HCT116 (cell line): ENCODE measurements around the gene CDC42BPA. TPM values are rescaled to one million over a fixed set of nuclear protein-coding genes. Genes with fewer than 3 reads are reported as not detected.

Experiments used
- ATAC-seq: fragments of 200-7000 bp; cut with Tn5 transposase; 2 replicates; pipeline ENCODE4 v1.9.1; 2020; ENCODE audit warnings: mild to moderate bottlenecking, moderate library complexity
- BruUV-seq: library from RNA; stranded (reverse); fragments of 400-500 nt; replicated peaks from 2 replicates; lab custom pipeline; 2021; lab: Mats Ljungman, UMichigan
- CTCF ChIA-PET: fragments of 300-600 bp; sonication (Branson Sonifier 250); formaldehyde crosslinking; loops from one replicate; lab custom pipeline; 2021; ENCODE audit warnings: antibody characterized with exemption; lab: Charles Lee
- POLR2A ChIA-PET: fragments of 300-600, 350-600 bp; sonication (Branson Sonifier 250); formaldehyde crosslinking; loops from one replicate; lab custom pipeline; 2021; ENCODE audit warnings: antibody characterized with exemption; lab: Charles Lee
- RAD21 ChIA-PET, 2 experiments: fragments of 300-600 bp; sonication (Branson Sonifier 250); formaldehyde crosslinking; loops; one replicate each; lab custom pipeline; 2023; ENCODE audit warnings: low total read pairs in 2 of 2; ENCODE audit not compliant: uncharacterized antibody in 2 of 2, unreplicated experiment in 2 of 2, low non-redundant PET in 1 of 2; lab: Charles Lee
- DNase-seq: peaks from one replicate; pipeline ENCODE4 v3.0.0-alpha.2; 2010; ENCODE audit warnings: low read depth, low spot score
- H2AFZ ChIP-seq: fragments of 200-600 bp; shearing (Covaris generic), sonication (generic); 2 replicates; pipeline ENCODE4 v1.6.1; 2017; ENCODE audit warnings: low read depth, mixed run types, mixed read lengths, antibody characterized with exemption, low read length; ENCODE audit not compliant: poor library complexity, severe bottlenecking
- H3K27ac ChIP-seq: 2 replicates; pipeline ENCODE4 v1.5.1; 2012; ENCODE audit warnings: low read depth, low read length
- H3K27me3 ChIP-seq: fragments of 200-600 bp; sonication (generic); 2 replicates; pipeline ENCODE4 v1.6.1; 2016; ENCODE audit warnings: mixed run types, low read length, mixed read lengths; ENCODE audit not compliant: insufficient read depth
- H3K36me3 ChIP-seq, 2 experiments: fragments of 200-500 bp in 1 of 2; fragments of 200-600 bp in 1 of 2; sonication (Bioruptor generic) in 1 of 2; sonication (generic) in 1 of 2; 2 replicates each; pipeline versions ENCODE4 v1.5.1 to v1.6.1; 2014 to 2016; ENCODE audit warnings: low read length in 2 of 2, inconsistent platforms in 1 of 2, mixed read lengths in 1 of 2, mixed run types in 1 of 2; ENCODE audit not compliant: insufficient read depth in 2 of 2, control insufficient read depth in 1 of 2
- H3K4me1 ChIP-seq, 2 experiments: fragments of 200-600 bp in 1 of 2; sonication (generic) in 1 of 2; 2 replicates each; pipeline versions ENCODE4 v1.5.1 to v1.6.1; 2012 to 2017; ENCODE audit warnings: low read length in 2 of 2, inconsistent platforms in 1 of 2, mild to moderate bottlenecking in 1 of 2, mixed read lengths in 1 of 2, mixed run types in 1 of 2, moderate library complexity in 1 of 2; ENCODE audit not compliant: insufficient read depth in 2 of 2, control insufficient read depth in 1 of 2
- H3K4me2 ChIP-seq: fragments of 200-600 bp; sonication (generic); 2 replicates; pipeline ENCODE4 v1.6.1; 2017; ENCODE audit warnings: mixed run types, low read length, mixed read lengths
- H3K4me3 ChIP-seq, 2 experiments: fragments of 200-600 bp in 1 of 2; sonication (generic) in 1 of 2; replicated peaks in 1 of 2; 2 replicates each; pipeline ENCODE4 v1.5.1; 2011 to 2016; ENCODE audit warnings: low read length in 2 of 2, control low read depth in 1 of 2, low read depth in 1 of 2, mild to moderate bottlenecking in 1 of 2, mixed read lengths in 1 of 2, mixed run types in 1 of 2
- H3K79me2 ChIP-seq: fragments of 200-600 bp; sonication (generic); 2 replicates; pipeline ENCODE4 v1.6.1; 2017; ENCODE audit warnings: mild to moderate bottlenecking, mixed run types, low read length, moderate library complexity, mixed read lengths; ENCODE audit not compliant: insufficient read depth
- H3K9ac ChIP-seq: fragments of 200-600 bp; sonication (generic); 2 replicates; pipeline ENCODE4 v1.6.1; 2016; ENCODE audit warnings: low read length, mixed read lengths
- H3K9me2 ChIP-seq: fragments of 200-600 bp; sonication (generic), shearing (Covaris generic); 2 replicates; pipeline ENCODE4 v1.6.1; 2017; ENCODE audit warnings: mixed run types, mild to moderate bottlenecking, moderate library complexity; ENCODE audit not compliant: insufficient read depth
- H3K9me3 ChIP-seq, 2 experiments: fragments of 200-500 bp in 1 of 2; fragments of 200-600 bp in 1 of 2; sonication (Bioruptor generic) in 1 of 2; sonication (generic) in 1 of 2; 2 replicates each; pipeline ENCODE4 v1.6.1; 2014 to 2017; ENCODE audit warnings: low read length in 2 of 2, mixed read lengths in 2 of 2, inconsistent platforms in 1 of 2, low read depth in 1 of 2, mild to moderate bottlenecking in 1 of 2, mixed run types in 1 of 2, moderate library complexity in 1 of 2; ENCODE audit not compliant: control insufficient read depth in 1 of 2, insufficient read depth in 1 of 2
- H4K20me1 ChIP-seq: fragments of 200-600 bp; sonication (generic), shearing (Covaris generic); 2 replicates; pipeline ENCODE4 v1.6.1; 2017; ENCODE audit warnings: mixed run types, mild to moderate bottlenecking, moderate library complexity; ENCODE audit not compliant: insufficient read depth
- CEBPB ChIP-seq: IDR thresholded peaks from 2 replicates; pipeline ENCODE4 v1.6.1; 2012; ENCODE audit warnings: low read depth
- EGR1 ChIP-seq: IDR thresholded peaks from 2 replicates; pipeline ENCODE4 v1.6.1; 2012; ENCODE audit warnings: low read depth
- EZH2 ChIP-seq: fragments of 200-600 bp; sonication (generic); IDR thresholded peaks from 2 replicates; pipeline ENCODE4 v1.6.1; 2017; ENCODE audit warnings: antibody characterized with exemption, mixed run types
- EZH2phosphoT487 ChIP-seq: fragments of 200-600 bp; IDR thresholded peaks from 2 replicates; pipeline ENCODE4 v1.6.1; 2018; ENCODE audit warnings: antibody characterized with exemption, borderline replicate concordance
- JUND ChIP-seq: IDR thresholded peaks from 2 replicates; pipeline ENCODE4 v1.6.1; 2012
- POLR2A ChIP-seq: IDR thresholded peaks from 2 replicates; pipeline ENCODE4 v1.7.0; 2011; ENCODE audit warnings: borderline replicate concordance; ENCODE audit not compliant: insufficient read depth, insufficient read length; ENCODE audit errors: extremely low read depth
- RAD21 ChIP-seq: IDR thresholded peaks from 2 replicates; pipeline ENCODE4 v1.6.1; 2012; ENCODE audit warnings: low read depth, mild to moderate bottlenecking
- SIN3A ChIP-seq: IDR thresholded peaks from 2 replicates; pipeline ENCODE4 v1.6.1; 2012; ENCODE audit warnings: low read depth
- SRF ChIP-seq: IDR thresholded peaks from 2 replicates; pipeline ENCODE4 v1.6.1; 2012; ENCODE audit warnings: low read depth
- YY1 ChIP-seq: IDR thresholded peaks from 2 replicates; pipeline ENCODE4 v1.6.1; 2011; ENCODE audit warnings: low read length, low read depth, moderate library complexity, mild to moderate bottlenecking; ENCODE audit not compliant: insufficient replicate concordance; ENCODE audit errors: extremely low read depth
- intact Hi-C: fragments of 100-400 bp; cut with micrococcal nuclease; formaldehyde crosslinking; loops from 2 replicates; pipeline ENCODE4 v1.10.0; 2022
- total RNA-seq: library from RNA; stranded (reverse); gene quantifications from one replicate; pipeline ENCODE4 v1.2.1, GENCODE V29; 2021; ENCODE audit not compliant: unreplicated experiment
- TF ChIP-seq, protein P1 (sequence below): IDR thresholded peaks from 2 replicates; pipeline ENCODE4 v1.6.1; 2012; ENCODE audit warnings: low read depth
- TF ChIP-seq, protein P2 (sequence below): IDR thresholded peaks from 2 replicates; pipeline ENCODE4 v1.6.1; 2012

Gene CDC42BPA
- total RNA-seq, 1 experiment from 2014 or later: 44.0 TPM

DNA sequence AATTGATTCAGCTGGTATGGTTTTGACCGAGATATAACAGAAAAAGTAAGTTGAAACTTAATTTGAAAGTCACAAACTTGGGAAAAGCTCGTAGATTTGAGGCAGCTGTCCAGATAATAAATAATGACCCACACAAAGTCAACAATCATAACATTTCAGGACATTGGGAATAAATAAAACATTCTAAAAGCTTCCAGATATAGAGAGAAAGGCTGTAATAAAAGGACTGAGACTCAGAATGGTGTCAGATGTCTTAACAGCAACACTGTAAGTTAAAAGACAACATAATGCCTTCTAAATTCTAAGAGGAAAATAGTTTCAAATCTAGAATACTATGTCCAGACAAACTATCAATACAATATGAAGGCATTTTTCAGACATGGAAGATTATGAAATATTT lies 163.3 kb downstream of the CDC42BPA start:
- Histone ChIP-seq H3K9ac (no peak overlapping the region), H3K27ac (no peak overlapping the region), H4K20me1 (no peaks in the 10 kb centered on the region), H3K27me3 (no peaks in the 10 kb centered on the region), H3K9me2 (no peaks in the 10 kb centered on the region), H3K79me2 (peaks cover 26% of the 10 kb centered on the region), H3K9me3 (no peaks in the 10 kb centered on the region), H2AFZ (no peak overlapping the region), H3K4me2 (no peak overlapping the region), H3K4me1 (no peaks in the 10 kb centered on the region), H3K4me3 (no peak overlapping the region), H3K36me3 (0 out of 4 replicates have a peak, but pooled peaks cover 0 to 8% of the 10 kb centered on the region in 2 experiments)
- no peak for TF ChIP-seq POLR2A
- TF ChIP-seq EZH2: no peak
- TF ChIP-seq SIN3A: no peak
- TF ChIP-seq EGR1: no peak
- TF ChIP-seq SRF: no peak
- no peak for TF ChIP-seq EZH2phosphoT487
- DNase-seq: no peak
- no TSS peak for BruUV-seq
- POLR2A ChIA-PET: no interaction called here
- intact Hi-C loops: no loop called here
- RAD21 ChIA-PET: no interaction called here
- ATAC-seq: no peak
- CTCF ChIA-PET: interaction anchor here (0.6 kb wide), 1 partner anchor 292 kb away, joined by 3 read pairs; no protein-coding TSS in a partner anchor

DNA sequence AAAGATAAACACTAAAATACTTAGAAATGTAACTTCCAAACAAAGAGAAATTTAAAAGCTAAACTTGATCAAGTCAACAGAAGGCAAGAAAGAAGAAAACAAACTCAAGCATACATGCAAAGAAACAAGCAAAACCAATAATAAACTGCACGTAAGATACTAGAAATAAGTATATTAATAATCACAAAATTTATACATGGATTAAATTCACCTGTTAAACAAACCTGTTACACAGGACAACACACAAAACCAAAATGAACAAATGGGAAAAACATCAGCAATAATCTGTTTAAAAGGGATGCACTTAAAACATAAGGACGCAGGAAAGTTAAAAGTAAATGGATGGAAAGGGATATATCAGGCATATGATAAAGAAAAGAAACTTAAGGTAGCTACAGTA lies 165.8 kb downstream of the CDC42BPA start:
- RAD21 ChIA-PET: no interaction called here
- Histone ChIP-seq H3K4me1 (no peaks in the 10 kb centered on the region), H3K9me3 (no peaks in the 10 kb centered on the region), H4K20me1 (no peaks in the 10 kb centered on the region), H3K27me3 (no peaks in the 10 kb centered on the region), H3K4me3 (no peak overlapping the region), H3K36me3 (no peaks in the 10 kb centered on the region), H3K4me2 (no peak overlapping the region)
- no peak for ATAC-seq
- CTCF ChIA-PET: no interaction called here
- TF ChIP-seq RAD21 (no peak), EZH2 (no peak), YY1 (no peak), SIN3A (no peak), CEBPB (no peak), EZH2phosphoT487 (no peak), JUND (no peak), POLR2A (no peak)
- TF ChIP-seq, protein P1, sequence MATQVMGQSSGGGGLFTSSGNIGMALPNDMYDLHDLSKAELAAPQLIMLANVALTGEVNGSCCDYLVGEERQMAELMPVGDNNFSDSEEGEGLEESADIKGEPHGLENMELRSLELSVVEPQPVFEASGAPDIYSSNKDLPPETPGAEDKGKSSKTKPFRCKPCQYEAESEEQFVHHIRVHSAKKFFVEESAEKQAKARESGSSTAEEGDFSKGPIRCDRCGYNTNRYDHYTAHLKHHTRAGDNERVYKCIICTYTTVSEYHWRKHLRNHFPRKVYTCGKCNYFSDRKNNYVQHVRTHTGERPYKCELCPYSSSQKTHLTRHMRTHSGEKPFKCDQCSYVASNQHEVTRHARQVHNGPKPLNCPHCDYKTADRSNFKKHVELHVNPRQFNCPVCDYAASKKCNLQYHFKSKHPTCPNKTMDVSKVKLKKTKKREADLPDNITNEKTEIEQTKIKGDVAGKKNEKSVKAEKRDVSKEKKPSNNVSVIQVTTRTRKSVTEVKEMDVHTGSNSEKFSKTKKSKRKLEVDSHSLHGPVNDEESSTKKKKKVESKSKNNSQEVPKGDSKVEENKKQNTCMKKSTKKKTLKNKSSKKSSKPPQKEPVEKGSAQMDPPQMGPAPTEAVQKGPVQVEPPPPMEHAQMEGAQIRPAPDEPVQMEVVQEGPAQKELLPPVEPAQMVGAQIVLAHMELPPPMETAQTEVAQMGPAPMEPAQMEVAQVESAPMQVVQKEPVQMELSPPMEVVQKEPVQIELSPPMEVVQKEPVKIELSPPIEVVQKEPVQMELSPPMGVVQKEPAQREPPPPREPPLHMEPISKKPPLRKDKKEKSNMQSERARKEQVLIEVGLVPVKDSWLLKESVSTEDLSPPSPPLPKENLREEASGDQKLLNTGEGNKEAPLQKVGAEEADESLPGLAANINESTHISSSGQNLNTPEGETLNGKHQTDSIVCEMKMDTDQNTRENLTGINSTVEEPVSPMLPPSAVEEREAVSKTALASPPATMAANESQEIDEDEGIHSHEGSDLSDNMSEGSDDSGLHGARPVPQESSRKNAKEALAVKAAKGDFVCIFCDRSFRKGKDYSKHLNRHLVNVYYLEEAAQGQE: no peak
- TF ChIP-seq, protein P2, sequence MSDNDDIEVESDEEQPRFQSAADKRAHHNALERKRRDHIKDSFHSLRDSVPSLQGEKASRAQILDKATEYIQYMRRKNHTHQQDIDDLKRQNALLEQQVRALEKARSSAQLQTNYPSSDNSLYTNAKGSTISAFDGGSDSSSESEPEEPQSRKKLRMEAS: no peak
- TF ChIP-seq, all 23 proteins: peak for 0
- Histone ChIP-seq H3K9me2 (no peaks in the 10 kb centered on the region), H3K27ac (no peak overlapping the region), H3K9ac (no peak overlapping the region), H2AFZ (no peak overlapping the region), H3K79me2 (peaks cover 33% of the 10 kb centered on the region)
- DNase-seq: no peak
- intact Hi-C loops: no loop called here
- BruUV-seq: no TSS peak
- POLR2A ChIA-PET: no interaction called here
